ENCODE data around the gene EGR1.

EGR1 gene

GRCh38 chr5:138515556-138516245, 50.4 kb downstream of the EGR1 start:
- no peak for DNase-seq

- DNase-seq: no peak
Observed at GRCh38 chr5:138517437-138517836, 52.2 kb downstream of the EGR1 start.
